CD4-positive, alpha-beta T cell (primary cell): ENCODE measurements around the gene HBM. TPM values are rescaled to one million over a fixed set of nuclear protein-coding genes. Genes with fewer than 3 reads are reported as not detected.
A peak's percentile ranks its signal among the peaks of the same experiment; 100 is the strongest.

Experiments used
- ATAC-seq: fragments of 200-7000 bp; cut with Tn5 transposase; one replicate; pipeline ENCODE4 v1.10.0; 2022; ENCODE audit warnings: mild to moderate bottlenecking; ENCODE audit not compliant: poor library complexity
- CTCF ChIA-PET: fragments of 350-600 bp; sonication (Branson Sonifier 250); formaldehyde crosslinking; loops from one replicate; lab custom pipeline; 2021; ENCODE audit warnings: antibody characterized with exemption, inconsistent platforms; lab: Charles Lee
- POLR2A ChIA-PET: fragments of 350-600 bp; sonication (Branson Sonifier 250); formaldehyde crosslinking; loops from one replicate; lab custom pipeline; 2021; ENCODE audit warnings: antibody characterized with exemption, inconsistent platforms; lab: Charles Lee
- DNase-seq, 14 experiments: peaks; one replicate each; pipeline ENCODE4 v3.0.0-alpha.2; 2013 to 2020; ENCODE audit warnings: mixed read lengths in 2 of 14
- H3K27ac ChIP-seq, 2 donors: one replicate each; pipeline versions ENCODE4 v1.5.1 to v1.7.0; 2013; ENCODE audit warnings: low read length in 2 of 2, low read depth in 1 of 2, mild to moderate bottlenecking in 1 of 2
- H3K27me3 ChIP-seq, 2 experiments: 1 replicate in 1 of 2; 2 replicates in 1 of 2; pipeline versions ENCODE4 v1.6.1 to v1.7.0; 2013; ENCODE audit warnings: low read length in 2 of 2, control low read depth in 1 of 2, mild to moderate bottlenecking in 1 of 2, moderate library complexity in 1 of 2; ENCODE audit not compliant: insufficient read depth in 2 of 2, control insufficient read depth in 1 of 2
- H3K36me3 ChIP-seq: one replicate; pipeline ENCODE4 v1.6.1; 2013; ENCODE audit warnings: low read length, control low read depth; ENCODE audit not compliant: insufficient read depth
- H3K4me1 ChIP-seq: one replicate; pipeline ENCODE4 v1.6.1; 2013; ENCODE audit warnings: low read length, control low read depth; ENCODE audit not compliant: insufficient read depth
- H3K4me3 ChIP-seq: one replicate; pipeline ENCODE4 v1.5.1; 2013; ENCODE audit warnings: mild to moderate bottlenecking, low read length, moderate library complexity
- H3K9me3 ChIP-seq, 2 experiments: 1 replicate in 1 of 2; 2 replicates in 1 of 2; pipeline versions ENCODE4 v1.6.1 to v1.7.0; 2013; ENCODE audit warnings: low read length in 2 of 2, mild to moderate bottlenecking in 2 of 2, control low read depth in 1 of 2, moderate library complexity in 1 of 2; ENCODE audit not compliant: control insufficient read depth in 1 of 2, insufficient read depth in 1 of 2
- H3K27ac Mint-ChIP-seq: one replicate; pipeline ENCODE4 v1.8.0; 2020; ENCODE audit warnings: mixed read lengths
- H3K27me3 Mint-ChIP-seq: one replicate; pipeline ENCODE4 v1.8.0; 2021; ENCODE audit warnings: mixed read lengths
- H3K36me3 Mint-ChIP-seq: one replicate; pipeline ENCODE4 v1.8.0; 2021; ENCODE audit warnings: low read depth, mixed read lengths
- H3K4me1 Mint-ChIP-seq: one replicate; pipeline ENCODE4 v1.8.0; 2021; ENCODE audit warnings: low read depth, mixed read lengths
- H3K4me3 Mint-ChIP-seq: one replicate; pipeline ENCODE4 v1.8.0; 2020; ENCODE audit warnings: mild to moderate bottlenecking, mixed read lengths
- H3K9me3 Mint-ChIP-seq: one replicate; pipeline ENCODE4 v1.8.0; 2020; ENCODE audit warnings: mixed read lengths
- intact Hi-C, 2 experiments: fragments of 100-400 bp; cut with DNase I in 1 of 2; cut with micrococcal nuclease in 1 of 2; formaldehyde crosslinking; loops; one replicate each; pipeline versions ENCODE4 v1.15.1 to v1.9.0; 2023 to 2025; cut with DNase I, micrococcal nuclease
- total RNA-seq, 174 experiments: library from RNA in 2 of 174; stranded (reverse) in 2 of 174; gene quantifications; one replicate each; pipeline ENCODE4 v1.2.3 and lab custom pipeline; 2021 to 2026
- TF ChIP-seq, protein P1 (sequence below): fragments of 200-600 bp; IDR thresholded peaks from one replicate; pipeline ENCODE4 v1.8.0; 2022; ENCODE audit warnings: antibody characterized with exemption, mild to moderate bottlenecking

Gene HBM
- total RNA-seq, 2 experiments from 2014 or later, result not detected

- peak; percentile 90 for ATAC-seq
- H3K4me3 ChIP-seq, result no peak overlapping the region
- Mint-ChIP-seq H3K27me3 (no peaks in the 10 kb centered on the region), H3K9me3 (no peaks in the 10 kb centered on the region), H3K36me3 (peaks cover 62% of the 10 kb centered on the region), H3K4me1 (peaks cover 6% of the 10 kb centered on the region), H3K27ac (peak overlapping the region; percentile 27), H3K4me3 (no peak overlapping the region)
- H3K27me3 ChIP-seq, result no peaks in the 10 kb centered on the region
- peaks cover 5% of the 10 kb centered on the region for H3K4me1 ChIP-seq
- POLR2A ChIA-PET, result no interaction called here
- CTCF ChIA-PET, result interaction anchor here (1.8 kb wide), 1 partner anchor 8 kb away, joined by 6 read pairs; the partner anchor contains the start of gene HBQ1
- intact Hi-C loops, result no loop called here
- H3K27ac ChIP-seq, result no peak overlapping the region
- TF ChIP-seq, protein P1, sequence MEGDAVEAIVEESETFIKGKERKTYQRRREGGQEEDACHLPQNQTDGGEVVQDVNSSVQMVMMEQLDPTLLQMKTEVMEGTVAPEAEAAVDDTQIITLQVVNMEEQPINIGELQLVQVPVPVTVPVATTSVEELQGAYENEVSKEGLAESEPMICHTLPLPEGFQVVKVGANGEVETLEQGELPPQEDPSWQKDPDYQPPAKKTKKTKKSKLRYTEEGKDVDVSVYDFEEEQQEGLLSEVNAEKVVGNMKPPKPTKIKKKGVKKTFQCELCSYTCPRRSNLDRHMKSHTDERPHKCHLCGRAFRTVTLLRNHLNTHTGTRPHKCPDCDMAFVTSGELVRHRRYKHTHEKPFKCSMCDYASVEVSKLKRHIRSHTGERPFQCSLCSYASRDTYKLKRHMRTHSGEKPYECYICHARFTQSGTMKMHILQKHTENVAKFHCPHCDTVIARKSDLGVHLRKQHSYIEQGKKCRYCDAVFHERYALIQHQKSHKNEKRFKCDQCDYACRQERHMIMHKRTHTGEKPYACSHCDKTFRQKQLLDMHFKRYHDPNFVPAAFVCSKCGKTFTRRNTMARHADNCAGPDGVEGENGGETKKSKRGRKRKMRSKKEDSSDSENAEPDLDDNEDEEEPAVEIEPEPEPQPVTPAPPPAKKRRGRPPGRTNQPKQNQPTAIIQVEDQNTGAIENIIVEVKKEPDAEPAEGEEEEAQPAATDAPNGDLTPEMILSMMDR, result peak; percentile 53
- H3K36me3 ChIP-seq, result peaks cover 53% of the 10 kb centered on the region
- DNase-seq, result peak in 10 of 14 experiments; percentile 11 to 61 (median 32)
- H3K9me3 ChIP-seq, result no peaks in the 10 kb centered on the region
Observed at GRCh38 chr16:188674-189073, 22.9 kb downstream of the HBM start.

GRCh38 chr16:189604-190186 is 23.9 kb downstream of the HBM start:
- H3K36me3 Mint-ChIP-seq, result peaks cover 72% of the 10 kb centered on the region
- ChIA-PET POLR2A (interaction anchor here (0.6 kb wide), 1 partner anchor 66 kb away, joined by 3 read pairs; no protein-coding TSS in a partner anchor), CTCF (interaction anchor here (1.8 kb wide), 1 partner anchor 9 kb away, joined by 6 read pairs; the partner anchor contains the start of gene HBQ1)
- peaks cover 6% of the 10 kb centered on the region for H3K4me1 Mint-ChIP-seq
- no peak for DNase-seq
- Histone ChIP-seq H3K4me1 (peaks cover 5% of the 10 kb centered on the region), H3K9me3 (no peaks in the 10 kb centered on the region), H3K27ac (no peak overlapping the region), H3K27me3 (no peaks in the 10 kb centered on the region), H3K36me3 (peaks cover 63% of the 10 kb centered on the region), H3K4me3 (no peak overlapping the region)
- TF ChIP-seq, protein P1, result no peak
- ATAC-seq, result no peak
- no peaks in the 10 kb centered on the region for H3K9me3 Mint-ChIP-seq
- no peak overlapping the region for H3K4me3 Mint-ChIP-seq
- no peaks in the 10 kb centered on the region for H3K27me3 Mint-ChIP-seq
- no peak overlapping the region for H3K27ac Mint-ChIP-seq
- intact Hi-C loops, result no loop called here

DNA sequence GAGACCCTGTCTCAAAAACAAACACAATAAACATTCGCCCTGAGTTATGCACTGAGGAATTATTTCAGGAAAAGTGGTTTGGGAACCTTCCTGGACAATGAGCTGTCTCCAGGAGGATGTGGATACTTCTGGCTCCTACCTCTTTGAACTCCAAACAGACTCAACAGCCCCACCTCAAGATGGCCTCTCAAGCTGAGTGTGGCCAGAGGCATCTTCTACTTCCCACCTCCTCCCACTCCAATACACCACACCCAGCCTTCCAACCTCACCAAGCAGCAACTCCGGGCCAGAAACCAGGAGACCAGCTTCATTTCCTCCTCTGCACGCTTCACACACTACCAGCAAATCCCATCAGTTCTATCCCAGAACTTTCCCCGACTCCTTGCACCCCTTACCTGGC is 26.1 kb downstream of the HBM start:
- intact Hi-C loops, result no loop called here
- TF ChIP-seq, protein P1, result no peak
- peaks cover 6% of the 10 kb centered on the region for H3K4me1 Mint-ChIP-seq
- H3K9me3 ChIP-seq, result no peaks in the 10 kb centered on the region
- no peak overlapping the region for H3K4me3 ChIP-seq
- no peaks in the 10 kb centered on the region for H3K27me3 ChIP-seq
- no peaks in the 10 kb centered on the region for H3K27me3 Mint-ChIP-seq
- peaks cover 81% of the 10 kb centered on the region for H3K36me3 Mint-ChIP-seq
- no peaks in the 10 kb centered on the region for H3K9me3 Mint-ChIP-seq
- DNase-seq, result no peak
- POLR2A ChIA-PET, result no interaction called here
- CTCF ChIA-PET, result interaction anchor here (1.2 kb wide), 1 partner anchor 10 kb away, joined by 4 read pairs; no protein-coding TSS in a partner anchor
- peaks cover 84% of the 10 kb centered on the region for H3K36me3 ChIP-seq
- no peak for ATAC-seq
- no peak overlapping the region for H3K27ac ChIP-seq
- peak overlapping the region; percentile 42 for H3K27ac Mint-ChIP-seq
- peaks cover 5% of the 10 kb centered on the region for H3K4me1 ChIP-seq
- H3K4me3 Mint-ChIP-seq, result no peak overlapping the region
